ENCODE measurements around the gene HAGH.

Gene HAGH

DNA sequence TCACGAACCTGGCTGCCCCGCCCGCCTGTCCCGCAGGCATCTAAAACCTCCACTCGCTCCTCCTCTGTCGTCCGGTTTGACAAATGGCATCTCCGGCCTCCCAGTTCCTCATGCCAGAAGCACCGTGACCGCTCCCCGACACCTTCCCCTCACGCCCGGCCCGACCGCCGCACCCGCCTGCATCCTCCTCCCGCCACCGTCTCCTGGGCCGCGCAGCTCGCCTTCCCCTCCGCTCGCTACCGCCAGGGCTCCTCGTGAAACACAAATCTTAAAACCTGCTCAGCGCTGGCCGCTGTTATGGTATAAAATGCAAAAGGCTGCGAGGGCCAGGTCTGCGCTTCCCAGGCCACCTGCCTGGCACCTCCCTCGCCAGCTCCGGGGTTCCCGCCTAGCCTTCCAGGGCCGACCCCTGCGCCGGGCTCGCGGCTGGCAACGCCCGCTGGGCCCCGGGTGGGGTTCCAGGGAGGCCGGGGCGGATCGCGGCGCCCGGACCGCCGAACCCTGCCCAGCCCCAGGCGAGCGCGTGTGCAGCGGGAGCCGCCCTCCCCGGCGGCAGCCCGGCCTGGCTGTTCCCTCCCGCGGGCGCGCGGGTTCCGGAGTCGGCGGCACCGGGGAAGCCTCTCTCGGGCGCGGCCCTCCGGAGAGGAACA lies 44.7 kb downstream of the HAGH start:
- Histone ChIP-seq H3K27ac (ENCODE audit: low read length) (peak overlapping the region; percentile 43; the same call in 1 of the 2 replicates), H3K27me3 (replicated peaks; ENCODE audit: insufficient read depth, low read length) (no peaks in the 10 kb centered on the region), H3K9me2 (replicated peaks; ENCODE audit: insufficient read depth, low read length) (no peaks in the 10 kb centered on the region), H3F3A (ENCODE audit: insufficient read depth, low read length) (peaks cover 17% of the 10 kb centered on the region; the same call in 1 of the 2 replicates), H3K4me2 (ENCODE audit: low read depth, low read length) (peak overlapping the region; percentile 91), H2AFZ (ENCODE audit: low read length) (0 out of 2 replicates have a peak overlapping the region, but pooled peaks have one; percentile 27), H3K9me3 (replicated peaks; ENCODE audit: insufficient read depth, low read length) (no peaks in the 10 kb centered on the region), H3K4me3 (ENCODE audit: low read length) (peak overlapping the region; percentile 77), H3K4me1 (ENCODE audit: low read length) (peaks cover 4% of the 10 kb centered on the region; the same call in 1 of the 2 replicates), H3K79me2 (ENCODE audit: low read length) (peaks cover 68% of the 10 kb centered on the region), H3K9ac (ENCODE audit: low read length) (peak overlapping the region; percentile 82), H4K20me1 (ENCODE audit: insufficient read depth, low read length) (no peaks in the 10 kb centered on the region), H3K36me3 (replicated peaks; ENCODE audit: insufficient read depth, low read length) (no peaks in the 10 kb centered on the region)
- peak; percentile 25 for DNase-seq
- TF ChIP-seq, protein P1, sequence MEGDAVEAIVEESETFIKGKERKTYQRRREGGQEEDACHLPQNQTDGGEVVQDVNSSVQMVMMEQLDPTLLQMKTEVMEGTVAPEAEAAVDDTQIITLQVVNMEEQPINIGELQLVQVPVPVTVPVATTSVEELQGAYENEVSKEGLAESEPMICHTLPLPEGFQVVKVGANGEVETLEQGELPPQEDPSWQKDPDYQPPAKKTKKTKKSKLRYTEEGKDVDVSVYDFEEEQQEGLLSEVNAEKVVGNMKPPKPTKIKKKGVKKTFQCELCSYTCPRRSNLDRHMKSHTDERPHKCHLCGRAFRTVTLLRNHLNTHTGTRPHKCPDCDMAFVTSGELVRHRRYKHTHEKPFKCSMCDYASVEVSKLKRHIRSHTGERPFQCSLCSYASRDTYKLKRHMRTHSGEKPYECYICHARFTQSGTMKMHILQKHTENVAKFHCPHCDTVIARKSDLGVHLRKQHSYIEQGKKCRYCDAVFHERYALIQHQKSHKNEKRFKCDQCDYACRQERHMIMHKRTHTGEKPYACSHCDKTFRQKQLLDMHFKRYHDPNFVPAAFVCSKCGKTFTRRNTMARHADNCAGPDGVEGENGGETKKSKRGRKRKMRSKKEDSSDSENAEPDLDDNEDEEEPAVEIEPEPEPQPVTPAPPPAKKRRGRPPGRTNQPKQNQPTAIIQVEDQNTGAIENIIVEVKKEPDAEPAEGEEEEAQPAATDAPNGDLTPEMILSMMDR (IDR thresholded peaks at IDR 0.05; ENCODE audit: low read length): 0 out of 2 replicates have a peak, but pooled peaks have one; percentile 10
- TF ChIP-seq EZH2 (optimal IDR thresholded peaks at IDR 0.05; ENCODE audit: low read depth, low read length): no peak

GRCh38 chr16:1781254-1781653 lies 45.4 kb downstream of the HAGH start:
- peaks cover 62% of the 10 kb centered on the region for H3K79me2 ChIP-seq (ENCODE audit: low read length)
- H2AFZ ChIP-seq (ENCODE audit: low read length): no peak overlapping the region
- H3K36me3 ChIP-seq (replicated peaks; ENCODE audit: insufficient read depth, low read length): no peaks in the 10 kb centered on the region
- peak overlapping the region; percentile 82; the same call in 1 of the 2 replicates for H3K9ac ChIP-seq (ENCODE audit: low read length)
- peak overlapping the region; percentile 77 for H3K4me3 ChIP-seq (ENCODE audit: low read length)
- H3F3A ChIP-seq (ENCODE audit: insufficient read depth, low read length): peaks cover 17% of the 10 kb centered on the region; the same call in 1 of the 2 replicates
- TF ChIP-seq EZH2phosphoT487 (IDR thresholded peaks at IDR 0.05; ENCODE audit: low read length) (no peak), EZH2 (optimal IDR thresholded peaks at IDR 0.05; ENCODE audit: low read depth, low read length) (no peak)
- TF ChIP-seq, protein P1 (IDR thresholded peaks at IDR 0.05; ENCODE audit: low read length): no peak
- H3K27ac ChIP-seq (ENCODE audit: low read length): peak overlapping the region; percentile 43; the same call in 1 of the 2 replicates
- peak overlapping the region; percentile 91 for H3K4me2 ChIP-seq (ENCODE audit: low read depth, low read length)
- H4K20me1 ChIP-seq (ENCODE audit: insufficient read depth, low read length): no peaks in the 10 kb centered on the region
- H3K27me3 ChIP-seq (replicated peaks; ENCODE audit: insufficient read depth, low read length): no peaks in the 10 kb centered on the region
- no peak for DNase-seq
- no peaks in the 10 kb centered on the region for H3K9me2 ChIP-seq (replicated peaks; ENCODE audit: insufficient read depth, low read length)
- no peaks in the 10 kb centered on the region for H3K9me3 ChIP-seq (replicated peaks; ENCODE audit: insufficient read depth, low read length)
- peaks cover 4% of the 10 kb centered on the region; the same call in 1 of the 2 replicates for H3K4me1 ChIP-seq (ENCODE audit: low read length)

- peaks cover 56% of the 10 kb centered on the region for H3K79me2 ChIP-seq (ENCODE audit: low read length)
- no peak overlapping the region for H3K9ac ChIP-seq (ENCODE audit: low read length)
- H3K4me3 ChIP-seq (ENCODE audit: low read length): no peak overlapping the region
- no peaks in the 10 kb centered on the region for H4K20me1 ChIP-seq (ENCODE audit: insufficient read depth, low read length)
- H3K9me2 ChIP-seq (replicated peaks; ENCODE audit: insufficient read depth, low read length): no peaks in the 10 kb centered on the region
- H3K4me2 ChIP-seq (ENCODE audit: low read depth, low read length): peak overlapping the region; percentile 91; the same call in 1 of the 2 replicates
- peaks cover 4% of the 10 kb centered on the region; the same call in 1 of the 2 replicates for H3K4me1 ChIP-seq (ENCODE audit: low read length)
- H3K27ac ChIP-seq (ENCODE audit: low read length): no peak overlapping the region
- H3K9me3 ChIP-seq (replicated peaks; ENCODE audit: insufficient read depth, low read length): no peaks in the 10 kb centered on the region
- no peaks in the 10 kb centered on the region for H3K36me3 ChIP-seq (replicated peaks; ENCODE audit: insufficient read depth, low read length)
- DNase-seq: no peak
- no peaks in the 10 kb centered on the region for H3K27me3 ChIP-seq (replicated peaks; ENCODE audit: insufficient read depth, low read length)
- H2AFZ ChIP-seq (ENCODE audit: low read length): no peak overlapping the region
- peaks cover 17% of the 10 kb centered on the region; the same call in 1 of the 2 replicates for H3F3A ChIP-seq (ENCODE audit: insufficient read depth, low read length)
- TF ChIP-seq, protein P1 (IDR thresholded peaks at IDR 0.05; ENCODE audit: low read length): no peak
- TF ChIP-seq EZH2phosphoT487 (IDR thresholded peaks at IDR 0.05; ENCODE audit: low read length) (no peak), EZH2 (optimal IDR thresholded peaks at IDR 0.05; ENCODE audit: low read depth, low read length) (no peak)
These were observed 46.0 kb downstream of the HAGH start for GRCh38 chr16:1780677-1781072.
